NCI-H82 treated with DMSO at 0.1 percent for 48 hours (cell line): ENCODE data around the gene SOD3.
A peak's percentile ranks its signal among the peaks of the same experiment; 100 is the strongest.

Experiments used
- DNase-seq: peaks from one replicate; lab custom pipeline; 2025; ENCODE audit not compliant: unreplicated experiment; lab: John Stamatoyannopoulos, UW

SOD3 gene

DNA sequence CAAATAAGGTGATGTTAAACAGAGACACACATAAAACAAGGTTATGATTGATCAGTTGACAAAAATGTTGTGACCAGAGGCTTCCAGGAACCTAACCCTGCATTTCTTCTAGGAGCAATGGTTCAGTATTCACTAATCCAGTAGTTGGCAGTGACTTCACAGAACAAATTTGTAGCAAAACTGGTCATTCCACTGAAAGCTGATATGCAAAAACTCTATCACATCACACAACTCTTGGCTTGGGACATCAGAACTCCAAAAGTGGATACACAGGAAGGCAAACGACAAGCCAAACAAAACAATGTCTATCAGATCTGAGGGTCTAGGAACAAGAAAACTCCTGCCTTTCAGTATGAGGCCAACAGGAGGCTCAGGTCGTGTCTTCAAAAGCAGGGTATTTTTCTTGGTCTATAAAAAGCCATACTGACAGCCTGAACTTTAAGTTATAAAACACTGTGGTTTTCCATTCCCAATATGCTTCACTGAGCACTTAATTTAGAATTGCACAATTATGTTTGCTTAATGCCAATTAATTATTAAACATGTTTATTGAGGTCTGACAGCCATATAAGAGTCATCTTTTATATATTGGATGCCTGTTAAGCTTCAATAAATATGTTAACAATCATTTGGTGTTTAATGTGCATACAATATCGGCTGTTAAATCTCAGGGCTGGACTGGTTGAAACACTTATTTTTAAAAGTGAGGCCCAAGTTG is 45.6 kb downstream of the SOD3 start:
- DNase-seq = no peak

DNA sequence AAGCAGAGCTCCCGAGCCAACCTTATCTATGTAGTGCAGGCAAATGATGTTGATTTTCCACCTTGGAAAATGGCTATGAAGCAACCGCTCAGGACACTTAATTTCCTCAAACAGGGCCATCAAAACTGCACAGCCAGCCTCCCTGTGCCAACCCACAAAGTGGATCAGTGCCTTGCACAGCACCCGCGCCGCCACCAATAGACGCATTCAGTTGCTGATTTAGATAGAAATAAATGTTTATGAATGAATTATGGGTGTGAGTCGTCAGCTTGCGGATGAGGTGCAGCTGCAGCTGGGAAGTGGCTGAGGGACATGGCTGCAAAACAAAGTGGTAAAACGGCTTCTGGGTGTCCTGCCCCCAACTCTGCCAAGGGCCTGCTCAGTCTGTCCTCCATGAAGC is 47.0 kb downstream of the SOD3 start:
- DNase-seq = no peak

DNA sequence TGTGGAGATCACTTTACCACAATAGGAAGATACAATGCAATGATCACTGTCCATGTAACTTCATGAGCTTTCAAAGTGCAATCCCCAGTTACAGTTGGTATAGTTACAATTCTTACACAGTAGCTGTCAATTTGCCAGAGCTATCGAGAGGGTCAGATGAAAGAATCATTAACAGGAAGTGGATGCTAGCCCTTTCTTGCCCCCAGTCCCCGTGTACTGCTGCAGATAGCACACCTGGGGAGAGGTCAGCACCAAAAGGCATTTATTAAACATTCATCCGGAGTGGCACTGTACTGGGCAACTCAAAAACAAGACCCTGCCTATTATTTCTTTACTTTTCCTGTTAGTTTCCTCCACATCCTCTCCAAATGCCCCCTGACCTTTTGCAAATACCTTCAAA is 47.7 kb downstream of the SOD3 start:
- no peak for DNase-seq

DNA sequence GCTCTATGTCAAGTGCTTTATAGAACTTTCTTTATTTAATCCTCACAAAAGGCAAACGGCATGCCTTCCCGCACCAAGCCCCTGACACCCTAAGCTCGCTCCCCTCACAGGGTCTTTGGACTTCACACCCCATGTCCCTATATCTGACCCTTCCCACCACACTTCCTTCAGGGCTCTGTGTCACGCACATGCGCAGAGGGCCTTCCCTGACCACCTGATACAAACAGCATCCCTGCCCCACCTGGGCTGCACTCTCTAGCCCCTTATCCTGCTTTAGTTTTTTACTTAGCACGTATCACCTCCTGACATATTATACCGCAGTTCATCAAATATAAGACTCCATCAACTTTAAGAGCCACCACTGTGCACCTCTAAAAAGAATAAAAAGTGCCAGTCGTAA is 49.8 kb downstream of the SOD3 start:
- DNase-seq = no peak

- DNase-seq = no peak
Observed at GRCh38 chr4:24845902-24846301, 50.5 kb downstream of the SOD3 start.

- peak; percentile 81 for DNase-seq
Observed at GRCh38 chr4:24846716-24847115, 51.3 kb downstream of the SOD3 start.

GRCh38 chr4:24849351-24849750 is 54.0 kb downstream of the SOD3 start:
- no peak for DNase-seq

GRCh38 chr4:24849756-24850155 is 54.4 kb downstream of the SOD3 start:
- DNase-seq = no peak
